Measurements from ENCODE around the gene ANKRD55.

ANKRD55 gene

GRCh38 chr5:56115589-56115988, 117.5 kb downstream of the ANKRD55 start:
- no peak for TF ChIP-seq EZH2 (optimal IDR thresholded peaks at IDR 0.05; ENCODE audit: low read depth, low read length)
- no peak for TF ChIP-seq EZH2phosphoT487 (IDR thresholded peaks at IDR 0.05; ENCODE audit: low read length)
- TF ChIP-seq, protein P1, sequence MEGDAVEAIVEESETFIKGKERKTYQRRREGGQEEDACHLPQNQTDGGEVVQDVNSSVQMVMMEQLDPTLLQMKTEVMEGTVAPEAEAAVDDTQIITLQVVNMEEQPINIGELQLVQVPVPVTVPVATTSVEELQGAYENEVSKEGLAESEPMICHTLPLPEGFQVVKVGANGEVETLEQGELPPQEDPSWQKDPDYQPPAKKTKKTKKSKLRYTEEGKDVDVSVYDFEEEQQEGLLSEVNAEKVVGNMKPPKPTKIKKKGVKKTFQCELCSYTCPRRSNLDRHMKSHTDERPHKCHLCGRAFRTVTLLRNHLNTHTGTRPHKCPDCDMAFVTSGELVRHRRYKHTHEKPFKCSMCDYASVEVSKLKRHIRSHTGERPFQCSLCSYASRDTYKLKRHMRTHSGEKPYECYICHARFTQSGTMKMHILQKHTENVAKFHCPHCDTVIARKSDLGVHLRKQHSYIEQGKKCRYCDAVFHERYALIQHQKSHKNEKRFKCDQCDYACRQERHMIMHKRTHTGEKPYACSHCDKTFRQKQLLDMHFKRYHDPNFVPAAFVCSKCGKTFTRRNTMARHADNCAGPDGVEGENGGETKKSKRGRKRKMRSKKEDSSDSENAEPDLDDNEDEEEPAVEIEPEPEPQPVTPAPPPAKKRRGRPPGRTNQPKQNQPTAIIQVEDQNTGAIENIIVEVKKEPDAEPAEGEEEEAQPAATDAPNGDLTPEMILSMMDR (IDR thresholded peaks at IDR 0.05; ENCODE audit: low read length): no peak
- H4K20me1 ChIP-seq (ENCODE audit: insufficient read depth, low read length): no peaks in the 10 kb centered on the region
- DNase-seq: no peak
- H3F3A ChIP-seq (ENCODE audit: insufficient read depth, low read length): no peaks in the 10 kb centered on the region
- no peak overlapping the region for H3K4me3 ChIP-seq (ENCODE audit: low read length)
- no peaks in the 10 kb centered on the region for H3K79me2 ChIP-seq (ENCODE audit: low read length)
- no peaks in the 10 kb centered on the region for H3K27me3 ChIP-seq (replicated peaks; ENCODE audit: insufficient read depth, low read length)
- H3K4me1 ChIP-seq (ENCODE audit: low read length): no peaks in the 10 kb centered on the region
- H3K27ac ChIP-seq (ENCODE audit: low read length): no peak overlapping the region
- H3K4me2 ChIP-seq (ENCODE audit: low read depth, low read length): no peak overlapping the region
- H3K9me3 ChIP-seq (replicated peaks; ENCODE audit: insufficient read depth, low read length): no peaks in the 10 kb centered on the region
- H2AFZ ChIP-seq (ENCODE audit: low read length): no peak overlapping the region
- no peaks in the 10 kb centered on the region for H3K9me2 ChIP-seq (replicated peaks; ENCODE audit: insufficient read depth, low read length)
- no peaks in the 10 kb centered on the region for H3K36me3 ChIP-seq (replicated peaks; ENCODE audit: insufficient read depth, low read length)
- H3K9ac ChIP-seq (ENCODE audit: low read length): no peak overlapping the region

- no peaks in the 10 kb centered on the region for H3K79me2 ChIP-seq (ENCODE audit: low read length)
- no peak for DNase-seq
- H3K9me2 ChIP-seq (replicated peaks; ENCODE audit: insufficient read depth, low read length): no peaks in the 10 kb centered on the region
- no peaks in the 10 kb centered on the region for H4K20me1 ChIP-seq (ENCODE audit: insufficient read depth, low read length)
- H3K36me3 ChIP-seq (replicated peaks; ENCODE audit: insufficient read depth, low read length): no peaks in the 10 kb centered on the region
- no peaks in the 10 kb centered on the region for H3K9me3 ChIP-seq (replicated peaks; ENCODE audit: insufficient read depth, low read length)
- TF ChIP-seq EZH2 (optimal IDR thresholded peaks at IDR 0.05; ENCODE audit: low read depth, low read length): no peak
- TF ChIP-seq EZH2phosphoT487 (IDR thresholded peaks at IDR 0.05; ENCODE audit: low read length): no peak
- no peaks in the 10 kb centered on the region for H3F3A ChIP-seq (ENCODE audit: insufficient read depth, low read length)
- H2AFZ ChIP-seq (ENCODE audit: low read length): no peak overlapping the region
- no peak overlapping the region for H3K4me2 ChIP-seq (ENCODE audit: low read depth, low read length)
- no peak overlapping the region for H3K9ac ChIP-seq (ENCODE audit: low read length)
- H3K4me1 ChIP-seq (ENCODE audit: low read length): no peaks in the 10 kb centered on the region
- no peak overlapping the region for H3K27ac ChIP-seq (ENCODE audit: low read length)
- no peaks in the 10 kb centered on the region for H3K27me3 ChIP-seq (replicated peaks; ENCODE audit: insufficient read depth, low read length)
- H3K4me3 ChIP-seq (ENCODE audit: low read length): no peak overlapping the region
These were observed 120.5 kb downstream of the ANKRD55 start for GRCh38 chr5:56112526-56113121.

DNA sequence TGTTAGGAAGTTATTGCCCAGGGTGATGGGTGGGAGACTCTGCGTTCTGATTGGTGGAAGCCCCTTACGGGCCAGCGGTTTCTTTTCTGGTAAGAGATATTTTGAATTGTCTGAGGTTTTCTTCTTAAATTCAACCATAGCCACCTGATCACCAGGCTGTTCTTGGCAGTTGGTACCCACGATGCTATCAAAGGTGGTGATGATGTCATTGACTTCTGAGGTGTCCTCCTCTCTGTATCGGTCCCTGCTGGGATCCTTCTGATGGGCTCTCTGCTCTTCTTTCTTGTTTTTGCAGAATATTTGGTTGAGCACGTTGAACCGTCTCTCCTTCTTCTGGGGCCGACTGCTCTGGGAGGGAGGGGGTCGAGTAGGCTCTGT, 121.7 kb downstream of the ANKRD55 start:
- Histone ChIP-seq H3K27me3 (replicated peaks; ENCODE audit: insufficient read depth, low read length) (no peaks in the 10 kb centered on the region), H3K9ac (ENCODE audit: low read length) (no peak overlapping the region), H3K36me3 (replicated peaks; ENCODE audit: insufficient read depth, low read length) (no peaks in the 10 kb centered on the region), H3K4me3 (ENCODE audit: low read length) (no peak overlapping the region), H3K4me2 (ENCODE audit: low read depth, low read length) (no peak overlapping the region), H2AFZ (ENCODE audit: low read length) (no peak overlapping the region), H3K9me3 (replicated peaks; ENCODE audit: insufficient read depth, low read length) (no peaks in the 10 kb centered on the region), H4K20me1 (ENCODE audit: insufficient read depth, low read length) (no peaks in the 10 kb centered on the region), H3K4me1 (ENCODE audit: low read length) (peaks cover 6% of the 10 kb centered on the region; the same call in 1 of the 2 replicates), H3K27ac (ENCODE audit: low read length) (no peak overlapping the region), H3F3A (ENCODE audit: insufficient read depth, low read length) (no peaks in the 10 kb centered on the region), H3K79me2 (ENCODE audit: low read length) (no peaks in the 10 kb centered on the region), H3K9me2 (replicated peaks; ENCODE audit: insufficient read depth, low read length) (no peaks in the 10 kb centered on the region)
- TF ChIP-seq EZH2 (optimal IDR thresholded peaks at IDR 0.05; ENCODE audit: low read depth, low read length) (no peak), EZH2phosphoT487 (IDR thresholded peaks at IDR 0.05; ENCODE audit: low read length) (no peak)
- TF ChIP-seq, protein P1 (IDR thresholded peaks at IDR 0.05; ENCODE audit: low read length): no peak
- no peak for DNase-seq

- no peaks in the 10 kb centered on the region for H3K79me2 ChIP-seq (ENCODE audit: low read length)
- no peaks in the 10 kb centered on the region for H4K20me1 ChIP-seq (ENCODE audit: insufficient read depth, low read length)
- no peak overlapping the region for H2AFZ ChIP-seq (ENCODE audit: low read length)
- H3K9me3 ChIP-seq (replicated peaks; ENCODE audit: insufficient read depth, low read length): no peaks in the 10 kb centered on the region
- H3K4me2 ChIP-seq (ENCODE audit: low read depth, low read length): no peak overlapping the region
- H3K9me2 ChIP-seq (replicated peaks; ENCODE audit: insufficient read depth, low read length): no peaks in the 10 kb centered on the region
- no peak for DNase-seq
- H3K27ac ChIP-seq (ENCODE audit: low read length): no peak overlapping the region
- no peaks in the 10 kb centered on the region for H3K27me3 ChIP-seq (replicated peaks; ENCODE audit: insufficient read depth, low read length)
- H3K4me1 ChIP-seq (ENCODE audit: low read length): peaks cover 10% of the 10 kb centered on the region
- H3K9ac ChIP-seq (ENCODE audit: low read length): no peak overlapping the region
- H3F3A ChIP-seq (ENCODE audit: insufficient read depth, low read length): peaks cover 4% of the 10 kb centered on the region
- H3K4me3 ChIP-seq (ENCODE audit: low read length): no peak overlapping the region
- TF ChIP-seq, protein P1 (IDR thresholded peaks at IDR 0.05; ENCODE audit: low read length): no peak
- TF ChIP-seq EZH2phosphoT487 (IDR thresholded peaks at IDR 0.05; ENCODE audit: low read length) (no peak), EZH2 (optimal IDR thresholded peaks at IDR 0.05; ENCODE audit: low read depth, low read length) (no peak)
- no peaks in the 10 kb centered on the region for H3K36me3 ChIP-seq (replicated peaks; ENCODE audit: insufficient read depth, low read length)
These were observed 122.3 kb downstream of the ANKRD55 start for GRCh38 chr5:56110646-56111403.
